Dermis microvascular lymphatic vessel endothelial cell (primary cell): ENCODE measurements around the gene MGLL. TPM values are rescaled to one million over a fixed set of nuclear protein-coding genes. Genes with fewer than 3 reads are reported as not detected.
"Not testable (repeated sequence)": the region's sequence is repeated elsewhere in the genome, so short reads cannot be mapped to it uniquely, and the experiment has no call there.

Experiments used
- DNase-seq, 2 donors: peaks; one replicate each; pipeline versions ENCODE4 v3.0.0 to v3.0.0-alpha.2; 2010; ENCODE audit warnings: low read depth in 2 of 2
- total RNA-seq: library from RNA; depleted of rRNA; stranded (reverse); fragments of >200 nt; gene quantifications from 2 replicates; pipeline ENCODE4 v1.2.1, GENCODE V29; 2014

MGLL gene
- total RNA-seq, 1 donor from 2014 or later, result 33.4 TPM

DNA sequence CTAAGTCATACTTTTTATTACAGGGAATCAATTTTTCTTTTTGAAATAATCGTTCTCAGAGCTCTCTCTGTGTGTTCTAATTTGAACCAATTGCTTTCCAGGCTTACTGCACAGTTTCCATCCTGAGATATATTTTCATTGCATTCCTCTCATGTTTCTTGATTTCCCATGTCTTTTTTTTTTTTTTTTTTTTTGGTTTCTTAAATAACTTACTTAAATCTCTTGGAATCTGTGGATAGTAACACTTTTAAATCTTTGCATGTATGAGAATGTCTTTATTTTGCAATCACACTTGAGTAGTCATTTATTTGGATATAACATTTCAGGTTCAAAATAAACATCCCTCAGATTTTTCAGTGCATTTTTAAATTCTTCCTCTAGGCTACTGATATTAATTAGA, 164.1 kb downstream of the MGLL start:
- no peak for DNase-seq

DNA sequence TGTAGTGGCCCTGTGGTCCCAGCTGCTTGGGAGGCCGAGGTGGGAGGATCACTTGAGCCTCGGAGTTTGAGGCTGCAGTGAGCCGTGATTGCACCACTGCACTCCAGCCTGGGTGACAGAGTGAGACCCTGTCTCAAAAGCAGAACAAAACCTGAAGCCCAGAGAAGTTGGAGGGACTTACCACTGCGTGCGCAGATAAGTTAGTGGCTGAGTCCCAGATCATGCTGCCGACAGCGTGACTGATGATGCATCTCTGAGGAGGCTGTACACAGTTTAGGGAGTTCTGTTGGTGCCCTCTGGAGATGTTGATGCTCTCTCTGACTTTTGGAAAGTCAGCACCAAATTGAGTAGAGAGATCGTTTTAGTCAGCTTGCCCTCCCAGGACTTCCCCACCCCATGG, 165.4 kb downstream of the MGLL start:
- no peak for DNase-seq

DNA sequence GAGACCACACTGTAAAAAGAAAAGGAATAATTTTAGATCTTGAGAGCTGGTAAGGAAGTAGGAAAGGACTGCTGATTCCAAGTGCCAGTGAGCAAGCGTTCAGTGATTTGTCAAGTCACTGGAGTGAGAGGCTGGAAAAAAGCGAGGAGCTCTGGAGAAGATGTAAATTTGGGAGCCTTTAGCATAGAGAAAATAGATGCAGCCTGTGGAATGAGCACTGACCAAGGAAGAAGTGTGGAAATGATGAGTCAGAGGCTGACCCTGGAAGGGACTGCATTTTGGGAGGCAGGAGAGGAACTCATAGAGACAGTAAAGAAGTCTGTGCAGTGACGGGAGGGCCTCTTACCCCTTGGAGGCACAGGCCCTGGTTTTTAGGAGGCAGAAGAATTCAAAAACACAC, 166.7 kb downstream of the MGLL start:
- DNase-seq, result no peak

DNA sequence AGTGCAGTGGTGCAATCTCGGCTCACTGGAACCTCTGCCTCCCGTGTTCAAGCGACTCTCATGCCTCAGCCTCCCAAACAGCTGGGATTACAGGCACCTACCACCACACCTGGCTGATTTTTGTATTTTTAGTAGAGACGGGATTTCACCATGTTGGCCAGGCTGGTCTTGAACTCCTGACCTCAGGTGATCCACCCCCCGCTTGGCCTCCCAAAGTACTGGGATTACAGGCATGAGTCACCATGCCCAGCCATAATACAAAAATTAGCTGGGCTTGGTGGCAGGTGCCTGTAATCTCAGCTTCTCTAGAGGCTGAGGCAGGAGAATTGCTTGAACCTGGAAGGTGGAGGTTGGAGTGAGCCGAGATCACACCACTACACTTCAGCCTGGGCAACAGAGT, 167.3 kb downstream of the MGLL start:
- not testable (repeated sequence) for DNase-seq

DNA sequence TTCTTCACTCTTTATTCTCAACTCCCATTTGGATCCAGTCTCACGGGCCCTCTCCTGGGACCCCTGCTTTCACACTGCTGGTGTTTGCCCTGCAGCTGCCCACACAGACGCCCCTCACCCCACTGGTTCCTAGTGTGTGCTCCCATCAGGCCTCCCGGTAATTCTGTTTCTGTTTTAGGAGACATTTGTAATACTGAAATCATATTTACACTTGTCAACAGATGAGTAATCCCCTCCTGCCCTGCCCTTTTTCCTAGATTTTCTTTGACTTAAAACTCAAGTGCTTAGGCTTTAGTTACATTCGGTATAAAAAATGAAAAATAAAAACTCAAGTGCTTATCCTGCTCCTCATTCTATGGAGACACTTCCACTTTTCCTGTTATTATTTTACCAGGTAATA, 167.9 kb downstream of the MGLL start:
- no peak for DNase-seq

DNA sequence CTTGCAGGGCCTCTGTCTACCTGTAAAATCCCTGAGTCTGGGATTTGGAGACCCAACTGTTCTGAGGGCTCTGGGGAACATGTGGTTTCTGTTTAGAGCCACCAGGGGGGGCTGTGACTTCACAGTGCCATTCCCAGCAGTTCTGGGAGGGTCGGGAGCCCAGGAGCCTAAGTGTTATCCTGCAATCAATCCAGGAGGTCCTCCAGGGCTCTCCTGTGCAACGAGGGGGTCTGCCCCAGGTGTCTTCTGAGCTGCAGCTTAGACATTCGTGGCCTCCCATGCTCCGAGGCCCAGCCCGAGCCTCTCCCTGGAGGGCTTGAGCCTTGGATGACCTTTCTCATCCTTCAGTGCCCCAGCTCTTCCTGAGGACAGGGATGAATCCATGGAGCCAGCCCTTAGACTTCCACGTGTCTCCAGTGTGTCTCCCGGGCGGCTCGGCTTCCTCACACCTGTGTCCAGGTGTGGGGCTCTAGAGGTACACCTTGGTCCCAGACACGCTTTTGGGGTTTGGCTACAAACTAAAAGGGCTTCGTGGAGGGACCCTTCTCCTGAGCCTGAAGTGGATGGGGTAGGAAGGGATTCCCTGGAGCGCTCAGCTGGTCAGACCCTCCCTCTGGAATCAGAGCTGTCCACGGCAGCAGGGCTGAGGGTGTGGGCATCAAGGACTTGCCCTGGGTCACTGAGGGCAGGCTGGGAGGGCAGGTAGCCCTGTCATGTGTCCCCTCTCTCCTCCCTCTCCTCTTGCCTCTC, 169.9 kb downstream of the MGLL start:
- peak; percentile 36 to 64 for DNase-seq

DNA sequence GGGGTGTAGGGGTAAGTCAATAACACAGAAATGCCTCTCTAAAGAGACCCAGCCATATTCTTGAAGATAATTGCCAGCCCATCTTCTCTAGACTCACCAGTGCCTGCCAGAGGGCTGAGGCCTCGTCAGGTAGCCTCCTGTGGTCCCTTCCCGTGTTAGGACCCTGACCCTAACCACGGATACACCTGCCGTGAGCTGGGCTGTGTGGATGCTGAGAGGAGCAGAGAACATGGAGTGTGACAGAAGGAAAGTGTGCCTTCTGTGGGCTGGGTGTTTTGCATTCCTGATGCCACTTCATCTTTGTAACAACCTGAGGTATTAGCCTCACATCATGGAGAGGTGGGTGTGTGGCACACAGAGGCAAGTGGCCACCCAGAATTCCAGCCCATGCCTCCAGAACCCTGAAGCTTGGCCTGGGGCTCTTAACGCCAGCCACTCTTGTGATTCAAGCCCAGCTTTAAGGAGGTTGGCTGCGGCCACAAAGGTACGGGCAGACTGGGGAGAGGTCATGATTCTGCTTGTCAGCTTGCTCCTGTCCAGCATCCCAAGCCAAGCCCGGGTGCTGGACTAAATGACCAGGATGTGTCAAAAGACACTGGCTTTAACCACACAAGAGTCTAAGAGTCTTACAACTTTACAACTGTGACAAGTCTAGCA, 170.7 kb downstream of the MGLL start:
- no peak for DNase-seq

DNA sequence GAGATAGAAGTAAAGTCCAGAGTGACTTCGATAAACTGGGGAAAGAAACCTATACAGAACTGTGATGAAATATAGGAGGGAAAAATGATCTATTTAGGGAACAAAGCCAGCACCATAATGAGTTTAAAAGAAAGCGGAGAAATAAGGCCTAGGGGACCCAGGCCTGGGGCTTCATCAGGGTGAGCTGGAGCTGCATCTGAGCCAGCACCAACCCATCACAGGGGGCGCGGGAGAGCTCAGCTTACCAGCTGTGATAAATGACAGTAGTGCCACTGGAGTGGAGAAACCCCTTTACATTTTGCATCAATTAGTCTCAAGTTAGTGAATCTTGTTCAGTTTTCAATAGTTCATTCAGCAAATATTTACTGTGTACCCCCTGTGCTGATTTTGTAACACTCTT, 172.1 kb downstream of the MGLL start:
- no peak for DNase-seq

DNA sequence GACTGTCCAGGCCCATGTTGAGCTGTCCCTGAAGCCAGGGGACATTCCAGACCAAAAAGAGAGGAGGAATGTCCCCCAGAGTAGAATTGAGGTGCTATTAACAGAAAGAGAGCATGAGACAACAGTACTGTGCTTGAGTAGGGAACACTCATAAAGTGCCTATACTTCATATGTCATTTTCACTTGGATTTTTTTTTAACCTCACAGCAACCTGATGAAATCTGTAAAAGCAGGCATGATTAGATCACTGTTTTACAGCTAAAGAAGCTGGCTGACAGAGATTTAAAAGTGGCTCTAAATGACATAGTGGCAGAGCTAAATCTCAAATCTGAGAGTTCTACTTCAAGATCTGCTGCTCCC, 174.5 kb downstream of the MGLL start:
- no peak for DNase-seq

DNA sequence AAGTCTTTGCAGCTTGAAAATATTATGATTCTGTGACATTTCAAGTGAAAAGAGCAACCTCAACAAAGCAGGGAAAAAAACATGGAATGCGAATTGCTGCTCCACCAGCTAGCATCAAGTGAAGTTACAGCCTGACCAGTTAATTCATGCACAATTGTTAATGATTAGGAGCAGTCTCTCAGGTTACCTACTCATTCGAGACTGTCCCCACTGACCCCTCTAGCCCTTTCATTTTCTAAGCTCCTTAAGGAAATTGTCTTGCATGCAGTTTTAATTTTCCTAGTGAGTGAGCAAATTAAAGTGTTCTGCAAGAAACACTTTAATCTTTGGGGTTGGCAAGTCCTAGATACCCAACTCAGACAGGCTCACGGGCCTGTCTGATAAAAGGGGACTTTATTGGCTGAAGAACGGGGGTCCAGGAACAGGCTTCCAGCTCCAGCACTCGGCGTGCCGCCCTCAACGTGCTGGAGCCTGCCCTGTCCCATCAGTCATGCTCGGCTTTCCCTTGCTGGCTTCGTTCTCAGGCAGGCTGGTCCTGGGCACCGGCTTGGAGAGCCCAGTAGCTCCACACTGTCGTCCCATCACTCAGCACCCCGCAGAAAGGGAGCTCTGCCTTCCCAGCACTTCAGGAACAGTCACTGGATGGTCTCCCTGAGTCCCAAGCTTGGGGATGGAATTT, 175.0 kb downstream of the MGLL start:
- DNase-seq, result no peak

DNA sequence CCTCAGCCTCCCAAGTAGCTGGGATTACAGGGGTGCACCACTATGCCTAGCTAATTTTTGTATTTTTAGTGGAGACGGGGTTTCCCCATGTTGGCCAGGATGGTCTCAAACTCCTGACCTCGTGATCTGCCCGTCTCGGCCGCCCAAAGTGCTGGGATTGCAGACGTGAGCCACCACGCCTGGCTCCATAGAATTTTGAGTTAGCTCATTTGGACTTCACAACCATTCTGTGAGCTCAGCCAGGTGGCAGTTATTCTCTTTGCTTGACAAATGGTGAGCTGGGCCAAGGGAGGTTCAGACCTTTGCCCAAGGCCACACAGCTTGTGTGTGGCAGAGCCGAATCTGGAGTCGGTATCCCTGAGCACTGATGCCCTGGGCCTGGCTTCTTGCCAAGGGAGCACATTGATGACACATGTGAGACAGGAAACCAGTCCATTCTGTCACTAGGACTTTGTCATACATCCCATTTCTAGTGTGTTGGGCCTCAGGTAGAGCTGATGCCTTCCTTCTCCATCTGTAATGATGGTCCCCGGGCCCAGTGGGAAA, 175.7 kb downstream of the MGLL start:
- no peak for DNase-seq

DNA sequence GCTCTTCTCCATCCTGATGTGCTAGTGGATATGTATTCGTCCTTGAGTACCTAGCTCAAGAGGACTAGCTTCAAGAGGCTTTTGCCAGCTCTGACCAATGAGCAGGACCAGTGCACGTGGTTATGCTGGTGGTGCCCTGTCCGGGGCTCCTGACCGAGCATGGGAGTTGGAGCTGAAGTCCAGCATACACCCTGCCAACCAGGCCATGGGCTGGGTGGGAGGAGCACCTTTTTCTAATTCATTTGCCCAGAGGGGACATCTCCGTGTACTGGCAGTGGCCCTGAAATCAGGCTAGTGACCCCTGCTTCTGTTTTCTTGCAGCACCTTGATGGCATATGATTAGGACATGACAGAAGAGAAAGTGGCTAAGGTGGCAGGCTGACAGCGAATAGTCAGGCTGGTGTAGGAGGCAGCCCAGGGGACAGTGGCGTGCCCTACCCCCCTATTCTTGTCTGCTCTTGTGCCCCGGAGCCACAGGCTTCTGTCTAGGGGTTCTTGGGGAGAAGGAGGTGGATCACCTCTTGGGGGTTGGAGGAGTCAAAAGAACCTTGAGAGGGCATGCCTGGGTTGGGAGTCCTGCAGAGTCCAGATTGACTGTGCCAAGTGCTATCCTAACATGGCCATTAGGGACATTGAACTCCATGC, 176.8 kb downstream of the MGLL start:
- no peak for DNase-seq

DNA sequence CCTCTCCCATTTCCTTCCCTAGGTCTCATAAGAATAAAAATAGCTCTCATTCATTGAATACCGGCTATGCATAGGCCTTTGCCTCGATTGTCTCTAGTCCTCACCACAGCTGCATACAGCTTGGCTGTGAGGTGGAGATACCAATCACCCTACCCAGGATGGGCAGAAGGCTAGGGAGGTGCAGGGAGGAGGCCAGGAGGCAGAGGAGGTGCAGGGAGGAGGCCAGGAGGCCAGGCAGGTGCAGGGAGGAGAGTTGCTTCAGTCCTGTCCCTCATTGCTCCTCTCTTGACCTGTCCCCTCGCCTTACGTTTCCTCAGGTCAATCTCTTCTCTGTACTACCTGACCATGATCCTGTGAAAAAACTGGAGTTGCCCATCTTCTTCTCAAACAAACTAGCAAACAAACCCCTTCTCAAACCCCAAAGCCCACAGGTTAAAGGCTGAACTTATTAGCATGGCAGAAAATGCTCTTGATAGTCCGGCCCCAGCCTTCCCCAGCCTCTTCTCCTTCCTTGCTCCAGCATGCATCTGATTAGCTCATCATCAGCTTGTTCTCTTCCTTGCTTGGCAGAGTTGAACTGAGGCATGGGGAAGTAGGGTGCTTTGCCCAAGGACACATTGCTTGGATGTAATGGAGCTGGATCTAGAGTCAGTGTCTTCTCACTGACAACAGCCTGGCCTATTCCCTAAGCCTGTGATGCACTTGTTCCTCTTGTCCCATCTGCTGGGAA, 177.5 kb downstream of the MGLL start:
- DNase-seq, result no peak

DNA sequence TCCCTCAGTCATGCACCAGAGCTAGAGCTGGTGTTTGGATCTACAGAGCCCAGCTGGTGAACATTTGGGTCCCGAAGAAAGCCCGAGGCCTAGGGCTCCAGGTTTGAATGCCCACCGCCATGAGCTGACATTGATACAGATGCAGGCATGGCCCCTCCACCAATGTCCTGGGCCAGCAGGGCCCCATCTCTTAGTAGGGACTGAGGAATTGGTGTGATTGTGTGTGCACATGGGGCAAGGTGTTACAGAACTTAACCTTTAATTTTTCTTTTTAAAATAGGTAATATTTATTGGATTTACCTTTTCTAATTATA, 182.3 kb downstream of the MGLL start:
- DNase-seq, result no peak

DNA sequence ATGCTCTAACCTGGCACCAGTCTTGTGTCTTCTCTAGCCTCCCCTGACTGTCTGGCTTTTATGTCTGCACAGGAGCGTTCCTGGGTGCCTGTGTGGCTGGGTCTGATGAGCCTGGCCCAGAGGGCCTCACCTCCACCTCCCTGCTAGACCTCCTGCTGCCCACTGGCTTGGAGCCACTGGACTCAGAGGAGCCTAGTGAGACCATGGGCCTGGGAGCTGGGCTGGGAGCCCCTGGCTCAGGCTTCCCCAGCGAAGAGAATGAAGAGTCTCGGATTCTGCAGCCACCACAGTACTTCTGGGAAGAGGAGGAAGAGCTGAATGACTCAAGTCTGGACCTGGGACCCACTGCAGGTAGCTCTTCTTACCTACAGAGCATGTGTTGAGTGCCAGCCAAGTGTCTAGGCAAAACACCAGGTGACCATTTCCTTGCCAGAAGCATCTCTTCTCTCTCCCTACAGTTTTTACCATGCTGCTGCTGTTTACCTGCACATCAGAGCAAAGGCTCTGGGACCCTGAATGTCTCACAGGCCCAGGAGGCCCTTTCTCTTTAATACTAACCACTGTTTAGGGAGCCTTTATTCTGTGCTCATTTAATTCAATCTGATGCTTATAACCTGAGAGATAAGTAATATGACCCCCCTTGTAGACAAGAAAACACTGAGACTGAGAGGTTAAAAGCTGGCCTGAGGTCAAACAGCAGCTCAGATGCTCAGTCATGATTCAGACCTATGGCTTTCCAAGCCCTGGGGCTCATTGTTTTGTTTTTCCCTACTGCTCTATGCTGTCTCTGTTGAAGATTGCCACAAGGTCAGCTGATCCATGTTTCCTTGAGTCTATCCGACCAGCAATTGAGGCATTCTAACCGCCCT, 182.9 kb downstream of the MGLL start:
- DNase-seq, result no peak

Other genes starting within 250 kb of the MGLL start
- 23.1 and 30.7 TPM in 2 replicates for gene TPRA1, start 231.8 kb downstream of the MGLL start, total RNA-seq
- 38.1 and 58.0 TPM in 2 replicates for gene MCM2, start 224.1 kb downstream of the MGLL start, total RNA-seq
- 0.89 and 1.0 TPM in 2 replicates for gene PODXL2, start 193.3 kb downstream of the MGLL start, total RNA-seq
- gene ABTB1, start 149.6 kb downstream of the MGLL start, total RNA-seq, result 7.2 and 12.8 TPM in 2 replicates
- gene KBTBD12, start 92.7 kb upstream of the MGLL start, total RNA-seq, result not detected in 2 replicates
- 171 and 257 TPM in 2 replicates for gene SEC61A1, start 229.9 kb upstream of the MGLL start, total RNA-seq